ENCODE results near the gene CNTN4. TPM values are rescaled to one million over a fixed set of nuclear protein-coding genes. Genes with fewer than 3 reads are reported as not detected.

CNTN4 gene
- polyA plus RNA-seq, 1 experiment = not detected

DNA sequence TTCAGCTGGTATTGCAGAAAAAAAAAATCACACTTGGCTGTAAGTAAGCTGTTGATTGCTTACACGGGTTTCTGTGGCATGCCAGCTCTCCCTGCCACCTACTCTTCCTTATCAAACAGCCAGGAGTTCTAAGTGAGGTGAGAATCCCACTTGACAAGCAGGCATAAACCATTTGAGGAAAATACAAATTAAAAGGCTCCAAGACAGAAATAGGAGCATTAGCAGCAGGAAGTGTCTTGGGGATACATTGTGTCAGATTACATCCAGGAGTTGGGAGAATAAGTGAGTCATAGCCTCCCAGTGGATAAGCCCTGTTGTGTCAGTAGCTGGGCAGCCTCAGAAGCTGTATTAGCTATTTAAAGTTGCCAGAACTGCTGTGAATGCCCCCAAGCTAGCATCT, 256.0 kb downstream of the CNTN4 start:
- no peak for DNase-seq (ENCODE audit: low read depth, low spot score)

GRCh38 chr3:2356298-2356950, 257.8 kb downstream of the CNTN4 start:
- POLR2A ChIA-PET = no interaction called here
- Histone ChIP-seq H3K27ac (ENCODE audit: low read depth, low read length) (no peak overlapping the region), H3K27me3 (ENCODE audit: control insufficient read depth, insufficient read depth, low read length) (no peaks in the 10 kb centered on the region), H3K9me3 (ENCODE audit: control insufficient read depth, insufficient read depth, low read length) (peaks cover 26% of the 10 kb centered on the region), H3K4me3 (ENCODE audit: low read depth, low read length) (no peak overlapping the region)
- CTCF ChIA-PET = no interaction called here
- TF ChIP-seq, protein P1, sequence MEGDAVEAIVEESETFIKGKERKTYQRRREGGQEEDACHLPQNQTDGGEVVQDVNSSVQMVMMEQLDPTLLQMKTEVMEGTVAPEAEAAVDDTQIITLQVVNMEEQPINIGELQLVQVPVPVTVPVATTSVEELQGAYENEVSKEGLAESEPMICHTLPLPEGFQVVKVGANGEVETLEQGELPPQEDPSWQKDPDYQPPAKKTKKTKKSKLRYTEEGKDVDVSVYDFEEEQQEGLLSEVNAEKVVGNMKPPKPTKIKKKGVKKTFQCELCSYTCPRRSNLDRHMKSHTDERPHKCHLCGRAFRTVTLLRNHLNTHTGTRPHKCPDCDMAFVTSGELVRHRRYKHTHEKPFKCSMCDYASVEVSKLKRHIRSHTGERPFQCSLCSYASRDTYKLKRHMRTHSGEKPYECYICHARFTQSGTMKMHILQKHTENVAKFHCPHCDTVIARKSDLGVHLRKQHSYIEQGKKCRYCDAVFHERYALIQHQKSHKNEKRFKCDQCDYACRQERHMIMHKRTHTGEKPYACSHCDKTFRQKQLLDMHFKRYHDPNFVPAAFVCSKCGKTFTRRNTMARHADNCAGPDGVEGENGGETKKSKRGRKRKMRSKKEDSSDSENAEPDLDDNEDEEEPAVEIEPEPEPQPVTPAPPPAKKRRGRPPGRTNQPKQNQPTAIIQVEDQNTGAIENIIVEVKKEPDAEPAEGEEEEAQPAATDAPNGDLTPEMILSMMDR (IDR thresholded peaks at IDR 0.05; ENCODE audit: low read depth, low read length) = no peak
- no peak for DNase-seq (ENCODE audit: low read depth, low spot score)

More for the DNA sequence above, 256.0 kb downstream of the CNTN4 start:
- TF ChIP-seq, protein P1 (IDR thresholded peaks at IDR 0.05; ENCODE audit: low read depth, low read length) = no peak
- ChIA-PET CTCF (no interaction called here), POLR2A (no interaction called here)
- peaks cover 26% of the 10 kb centered on the region for H3K9me3 ChIP-seq (ENCODE audit: control insufficient read depth, insufficient read depth, low read length)
- H3K27me3 ChIP-seq (ENCODE audit: control insufficient read depth, insufficient read depth, low read length) = no peaks in the 10 kb centered on the region
- no peak overlapping the region for H3K4me3 ChIP-seq (ENCODE audit: low read depth, low read length)
- no peak overlapping the region for H3K27ac ChIP-seq (ENCODE audit: low read depth, low read length)

GRCh38 chr3:2360815-2361214, 262.1 kb downstream of the CNTN4 start:
- peaks cover 9% of the 10 kb centered on the region for H3K9me3 ChIP-seq (ENCODE audit: control insufficient read depth, insufficient read depth, low read length)
- H3K4me3 ChIP-seq (ENCODE audit: low read depth, low read length) = no peak overlapping the region
- H3K27ac ChIP-seq (ENCODE audit: low read depth, low read length) = no peak overlapping the region
- ChIA-PET CTCF (no interaction called here), POLR2A (no interaction called here)
- TF ChIP-seq, protein P1 (IDR thresholded peaks at IDR 0.05; ENCODE audit: low read depth, low read length) = no peak
- no peaks in the 10 kb centered on the region for H3K27me3 ChIP-seq (ENCODE audit: control insufficient read depth, insufficient read depth, low read length)
- no peak for DNase-seq (ENCODE audit: low read depth, low spot score)

DNA sequence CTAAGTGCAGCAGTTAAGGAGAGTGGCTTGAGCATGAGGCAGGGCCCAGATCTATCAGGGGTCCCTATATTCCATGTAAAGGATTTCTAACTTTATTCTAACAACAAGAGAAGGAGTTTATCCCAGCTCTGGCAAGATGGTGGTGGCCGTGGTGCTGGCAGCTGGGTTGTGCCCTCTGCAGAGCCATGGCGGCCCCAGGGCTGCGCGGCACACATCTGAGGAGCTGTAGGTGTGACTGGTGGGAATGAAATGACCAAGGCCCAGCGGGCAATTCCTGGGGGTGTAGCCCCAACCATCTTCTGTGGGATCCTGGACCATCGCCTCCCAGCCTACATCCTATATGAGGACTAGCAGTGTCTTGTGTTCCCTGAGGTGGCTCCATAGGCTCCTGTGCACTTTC, 263.5 kb downstream of the CNTN4 start:
- DNase-seq (ENCODE audit: low read depth, low spot score) = no peak
- Histone ChIP-seq H3K9me3 (ENCODE audit: control insufficient read depth, insufficient read depth, low read length) (peaks cover 8% of the 10 kb centered on the region), H3K27ac (ENCODE audit: low read depth, low read length) (no peak overlapping the region), H3K27me3 (ENCODE audit: control insufficient read depth, insufficient read depth, low read length) (no peaks in the 10 kb centered on the region), H3K4me3 (ENCODE audit: low read depth, low read length) (no peak overlapping the region)
- POLR2A ChIA-PET = no interaction called here
- CTCF ChIA-PET = no interaction called here
- TF ChIP-seq, protein P1 (IDR thresholded peaks at IDR 0.05; ENCODE audit: low read depth, low read length) = no peak

- H3K27ac ChIP-seq (ENCODE audit: low read depth, low read length) = no peak overlapping the region
- H3K9me3 ChIP-seq (ENCODE audit: control insufficient read depth, insufficient read depth, low read length) = peaks cover 8% of the 10 kb centered on the region
- no peak for DNase-seq (ENCODE audit: low read depth, low spot score)
- ChIA-PET CTCF (no interaction called here), POLR2A (no interaction called here)
- TF ChIP-seq, protein P1 (IDR thresholded peaks at IDR 0.05; ENCODE audit: low read depth, low read length) = no peak
- no peaks in the 10 kb centered on the region for H3K27me3 ChIP-seq (ENCODE audit: control insufficient read depth, insufficient read depth, low read length)
- H3K4me3 ChIP-seq (ENCODE audit: low read depth, low read length) = no peak overlapping the region
These were observed 265.2 kb downstream of the CNTN4 start for GRCh38 chr3:2363854-2364253.
